Measurements from ENCODE around the gene TMEM161A. TPM values are rescaled to one million over a fixed set of nuclear protein-coding genes. Genes with fewer than 3 reads are reported as not detected.

The TMEM161A gene
- polyA plus RNA-seq, 3 donors = 14.3 to 22.5 (median 15.3) TPM

DNA sequence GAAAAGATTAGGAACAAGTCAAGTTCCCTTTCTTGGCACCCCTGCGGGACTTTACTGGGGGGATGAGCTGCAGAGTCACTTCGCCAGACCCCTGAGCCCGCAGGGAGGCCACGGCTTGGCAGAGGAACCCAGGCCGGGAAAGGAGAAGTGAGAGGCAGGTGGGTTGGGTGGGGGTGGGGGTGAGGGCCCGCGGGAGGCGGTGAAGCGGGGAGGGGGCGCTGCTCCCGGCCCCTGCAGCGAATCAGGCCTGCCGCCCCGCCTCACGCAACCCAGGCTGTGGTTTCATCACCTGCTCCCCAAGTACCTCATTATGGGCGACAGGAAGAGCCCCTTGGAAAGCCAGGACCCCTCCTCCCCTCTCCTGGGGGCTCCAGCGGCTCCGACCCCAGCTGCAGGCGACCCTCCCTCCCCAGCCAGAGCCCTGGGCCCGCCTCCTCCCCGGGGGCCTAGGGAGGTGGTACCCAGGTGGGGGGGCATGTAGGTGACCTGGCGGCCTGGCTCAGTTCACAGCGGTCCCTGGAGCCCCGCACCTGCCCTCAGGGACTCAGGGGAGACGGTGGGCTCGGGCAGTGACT is 22.3 kb upstream of the TMEM161A start:
- H3K36me3 ChIP-seq (replicated peaks in 1 of 2; ENCODE audit: control insufficient read depth in 1 of 2, insufficient read depth in 2 of 2, low read length in 2 of 2) = peaks cover 0 to 7% of the 10 kb centered on the region in 2 donors
- Mint-ChIP-seq H3K4me3 (no peak overlapping the region), H3K27me3 (ENCODE audit: low read depth in 3 of 3) (peaks cover 0 to 3% (median 2%) of the 10 kb centered on the region in 3 donors), H3K4me1 (no peaks in the 10 kb centered on the region), H3K27ac (no peak overlapping the region), H3K9me3 (peaks cover 0 to 3% (median 0%) of the 10 kb centered on the region in 7 donors), H3K36me3 (peaks cover 10 to 13% of the 10 kb centered on the region in 2 donors)
- no peak overlapping the region for H3K4me2 ChIP-seq (replicated peaks; ENCODE audit: extremely low read depth, low read length, poor library complexity, severe bottlenecking)
- TF ChIP-seq CTCF (IDR thresholded peaks at IDR 0.05) = no peak
- H3K9ac ChIP-seq (ENCODE audit: insufficient read depth, low read length, poor library complexity, severe bottlenecking) = no peak overlapping the region
- intact Hi-C loops (cut with micrococcal nuclease) = no loop called here
- H3K27me3 ChIP-seq (ENCODE audit: control insufficient read depth in 2 of 2, insufficient read depth in 2 of 2, low read length in 2 of 2) = no peaks in the 10 kb centered on the region
- DNase-seq = no peak
- H3K27ac ChIP-seq (ENCODE audit: low read depth in 1 of 2, low read length in 2 of 2) = no peak overlapping the region
- 13% methylated on average over 11 of the region's 26 CpGs for WGBS (ENCODE audit: insufficient coverage)
- no peaks in the 10 kb centered on the region for H4K20me1 ChIP-seq (ENCODE audit: insufficient read depth, low read length)
- no peak overlapping the region for H2AFZ ChIP-seq (ENCODE audit: insufficient read depth, low read depth, low read length, poor library complexity, severe bottlenecking)
- no peak overlapping the region for H3K4me3 ChIP-seq (replicated peaks in 1 of 3; ENCODE audit: low read depth in 2 of 3, low read length in 3 of 3)
- H3K79me2 ChIP-seq (ENCODE audit: insufficient read depth, low read length) = no peaks in the 10 kb centered on the region
- peaks cover 0 to 4% of the 10 kb centered on the region in 2 donors for H3K9me3 ChIP-seq (replicated peaks in 1 of 2; ENCODE audit: control insufficient read depth in 1 of 2, insufficient read depth in 1 of 2, low read length in 2 of 2)
- no peaks in the 10 kb centered on the region for H3K4me1 ChIP-seq (ENCODE audit: control insufficient read depth in 1 of 2, insufficient read depth in 2 of 2, low read length in 2 of 2)

GRCh38 chr19:19159534-19159933 is 21.3 kb upstream of the TMEM161A start:
- no peak for DNase-seq
- peaks cover 0 to 8% (median 0%) of the 10 kb centered on the region in 7 donors for H3K9me3 Mint-ChIP-seq
- Histone ChIP-seq H3K4me3 (replicated peaks in 1 of 3; ENCODE audit: low read depth in 2 of 3, low read length in 3 of 3) (no peak overlapping the region), H3K4me2 (replicated peaks; ENCODE audit: extremely low read depth, low read length, poor library complexity, severe bottlenecking) (no peak overlapping the region), H3K4me1 (ENCODE audit: control insufficient read depth in 1 of 2, insufficient read depth in 2 of 2, low read length in 2 of 2) (no peaks in the 10 kb centered on the region), H3K79me2 (ENCODE audit: insufficient read depth, low read length) (no peaks in the 10 kb centered on the region), H3K36me3 (replicated peaks in 1 of 2; ENCODE audit: control insufficient read depth in 1 of 2, insufficient read depth in 2 of 2, low read length in 2 of 2) (peaks cover 0 to 7% of the 10 kb centered on the region in 2 donors), H2AFZ (ENCODE audit: insufficient read depth, low read depth, low read length, poor library complexity, severe bottlenecking) (no peak overlapping the region), H3K9me3 (replicated peaks in 1 of 2; ENCODE audit: control insufficient read depth in 1 of 2, insufficient read depth in 1 of 2, low read length in 2 of 2) (peaks cover 0 to 4% of the 10 kb centered on the region in 2 donors), H3K27ac (ENCODE audit: low read depth in 1 of 2, low read length in 2 of 2) (no peak overlapping the region), H3K9ac (ENCODE audit: insufficient read depth, low read length, poor library complexity, severe bottlenecking) (no peak overlapping the region), H4K20me1 (ENCODE audit: insufficient read depth, low read length) (no peaks in the 10 kb centered on the region), H3K27me3 (ENCODE audit: control insufficient read depth in 2 of 2, insufficient read depth in 2 of 2, low read length in 2 of 2) (no peaks in the 10 kb centered on the region)
- TF ChIP-seq CTCF (IDR thresholded peaks at IDR 0.05) = no peak
- peaks cover 0 to 3% (median 2%) of the 10 kb centered on the region in 3 donors for H3K27me3 Mint-ChIP-seq (ENCODE audit: low read depth in 3 of 3)
- no peaks in the 10 kb centered on the region for H3K4me1 Mint-ChIP-seq
- H3K4me3 Mint-ChIP-seq = no peak overlapping the region
- WGBS (ENCODE audit: insufficient coverage) = no CpG with 5 or more reads among the region's 4 CpGs
- H3K27ac Mint-ChIP-seq = peak overlapping the region in 1 of 7 donors; percentile 59
- H3K36me3 Mint-ChIP-seq = peaks cover 14 to 17% of the 10 kb centered on the region in 2 donors
- intact Hi-C loops (cut with micrococcal nuclease) = no loop called here

All from CD14-positive monocyte (primary cell).